RWPE2 (cell line): Measurements from ENCODE around the gene SDS.

Experiments
- ATAC-seq: fragments of 200-7000 bp; cut with Tn5 transposase; 3 replicates; pipeline ENCODE4 v1.9.1; 2021; ENCODE audit warnings: low read depth
- DNase-seq: peaks from one replicate; pipeline ENCODE4 v3.0.0-alpha.2; 2020; ENCODE audit warnings: low spot score
- H3K27ac ChIP-seq: fragments of 450-650 bp; 2 replicates; pipeline ENCODE4 v1.5.1; 2017; ENCODE audit warnings: mild to moderate bottlenecking; ENCODE audit not compliant: poor library complexity, severe bottlenecking
- H3K27me3 ChIP-seq: fragments of 250-450 bp; sonication (Bioruptor Pico); 2 replicates; pipeline ENCODE4 v1.5.1; 2021; ENCODE audit warnings: mild to moderate bottlenecking, moderate library complexity; ENCODE audit not compliant: insufficient read depth, poor library complexity, severe bottlenecking
- H3K36me3 ChIP-seq: fragments of 250-450 bp; sonication (Bioruptor Pico); 2 replicates; pipeline ENCODE4 v1.5.1; 2020; ENCODE audit warnings: low read depth, mild to moderate bottlenecking, moderate library complexity
- H3K4me1 ChIP-seq: fragments of 250-450 bp; sonication (Bioruptor Pico); 2 replicates; pipeline ENCODE4 v1.5.1; 2021; ENCODE audit warnings: mild to moderate bottlenecking, moderate library complexity; ENCODE audit not compliant: insufficient read depth, poor library complexity, severe bottlenecking
- H3K4me3 ChIP-seq: fragments of 250-450 bp; sonication (Bioruptor Pico); 2 replicates; pipeline ENCODE4 v1.5.1; 2021; ENCODE audit warnings: mild to moderate bottlenecking, moderate library complexity; ENCODE audit not compliant: severe bottlenecking
- H3K9me3 ChIP-seq: fragments of 250-450 bp; sonication (Bioruptor Pico); 2 replicates; pipeline ENCODE4 v1.5.1; 2021; ENCODE audit warnings: mild to moderate bottlenecking, moderate library complexity; ENCODE audit not compliant: severe bottlenecking
- TF ChIP-seq, protein P1 (sequence below): fragments of 450-650 bp; IDR thresholded peaks from one replicate; pipeline ENCODE4 v1.5.1; 2017; ENCODE audit warnings: mild to moderate bottlenecking, moderate library complexity; ENCODE audit not compliant: poor library complexity, severe bottlenecking

Gene SDS

DNA sequence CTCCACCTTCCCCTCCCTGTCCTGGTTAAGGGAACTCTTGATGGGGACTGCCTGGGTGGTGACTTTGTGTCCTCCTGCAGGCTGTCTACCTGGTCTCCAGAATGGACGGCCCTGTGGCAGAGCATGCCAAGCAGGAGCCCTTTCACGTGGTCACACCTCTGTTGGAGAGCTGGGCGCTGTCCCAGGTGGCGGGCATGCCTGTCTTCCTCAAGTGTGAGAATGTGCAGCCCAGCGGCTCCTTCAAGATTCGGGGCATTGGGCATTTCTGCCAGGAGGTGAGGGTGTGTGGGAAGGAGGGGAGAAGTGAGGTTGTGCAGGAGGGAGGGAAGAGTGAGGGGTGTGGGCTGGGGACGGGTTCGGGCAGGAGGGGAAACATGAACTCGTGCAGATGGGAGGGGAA lies 24.2 kb upstream of the SDS start:
- H3K9me3 ChIP-seq = no peaks in the 10 kb centered on the region
- DNase-seq (no peak), ATAC-seq (no peak)
- H3K36me3 ChIP-seq = no peaks in the 10 kb centered on the region
- no peak overlapping the region for H3K4me3 ChIP-seq
- TF ChIP-seq, protein P1, sequence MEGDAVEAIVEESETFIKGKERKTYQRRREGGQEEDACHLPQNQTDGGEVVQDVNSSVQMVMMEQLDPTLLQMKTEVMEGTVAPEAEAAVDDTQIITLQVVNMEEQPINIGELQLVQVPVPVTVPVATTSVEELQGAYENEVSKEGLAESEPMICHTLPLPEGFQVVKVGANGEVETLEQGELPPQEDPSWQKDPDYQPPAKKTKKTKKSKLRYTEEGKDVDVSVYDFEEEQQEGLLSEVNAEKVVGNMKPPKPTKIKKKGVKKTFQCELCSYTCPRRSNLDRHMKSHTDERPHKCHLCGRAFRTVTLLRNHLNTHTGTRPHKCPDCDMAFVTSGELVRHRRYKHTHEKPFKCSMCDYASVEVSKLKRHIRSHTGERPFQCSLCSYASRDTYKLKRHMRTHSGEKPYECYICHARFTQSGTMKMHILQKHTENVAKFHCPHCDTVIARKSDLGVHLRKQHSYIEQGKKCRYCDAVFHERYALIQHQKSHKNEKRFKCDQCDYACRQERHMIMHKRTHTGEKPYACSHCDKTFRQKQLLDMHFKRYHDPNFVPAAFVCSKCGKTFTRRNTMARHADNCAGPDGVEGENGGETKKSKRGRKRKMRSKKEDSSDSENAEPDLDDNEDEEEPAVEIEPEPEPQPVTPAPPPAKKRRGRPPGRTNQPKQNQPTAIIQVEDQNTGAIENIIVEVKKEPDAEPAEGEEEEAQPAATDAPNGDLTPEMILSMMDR = no peak
- no peaks in the 10 kb centered on the region for H3K4me1 ChIP-seq
- H3K27me3 ChIP-seq = no peaks in the 10 kb centered on the region
- no peak overlapping the region for H3K27ac ChIP-seq

- H3K36me3 ChIP-seq = no peaks in the 10 kb centered on the region
- DNase-seq (no peak), ATAC-seq (no peak)
- no peak overlapping the region for H3K4me3 ChIP-seq
- H3K4me1 ChIP-seq = no peaks in the 10 kb centered on the region
- no peaks in the 10 kb centered on the region for H3K27me3 ChIP-seq
- H3K9me3 ChIP-seq = no peaks in the 10 kb centered on the region
- TF ChIP-seq, protein P1 = no peak
- H3K27ac ChIP-seq = no peak overlapping the region
These were observed 22.3 kb upstream of the SDS start for GRCh38 chr12:113425960-113426453.

GRCh38 chr12:113424915-113425823 lies 21.5 kb upstream of the SDS start:
- no peak overlapping the region for H3K4me3 ChIP-seq
- DNase-seq = no peak
- no peaks in the 10 kb centered on the region for H3K9me3 ChIP-seq
- H3K27me3 ChIP-seq = no peaks in the 10 kb centered on the region
- H3K36me3 ChIP-seq = no peaks in the 10 kb centered on the region
- no peaks in the 10 kb centered on the region for H3K4me1 ChIP-seq
- H3K27ac ChIP-seq = no peak overlapping the region
- TF ChIP-seq, protein P1 = peak; percentile 83
- ATAC-seq = no peak

GRCh38 chr12:113424456-113424855 lies 20.8 kb upstream of the SDS start:
- no peak overlapping the region for H3K4me3 ChIP-seq
- H3K4me1 ChIP-seq = no peaks in the 10 kb centered on the region
- no peaks in the 10 kb centered on the region for H3K9me3 ChIP-seq
- TF ChIP-seq, protein P1 = no peak
- H3K27me3 ChIP-seq = no peaks in the 10 kb centered on the region
- DNase-seq (no peak), ATAC-seq (no peak)
- no peaks in the 10 kb centered on the region for H3K36me3 ChIP-seq
- no peak overlapping the region for H3K27ac ChIP-seq
